Measurements from ENCODE around the gene SH3BP4.

SH3BP4 gene, protein sequence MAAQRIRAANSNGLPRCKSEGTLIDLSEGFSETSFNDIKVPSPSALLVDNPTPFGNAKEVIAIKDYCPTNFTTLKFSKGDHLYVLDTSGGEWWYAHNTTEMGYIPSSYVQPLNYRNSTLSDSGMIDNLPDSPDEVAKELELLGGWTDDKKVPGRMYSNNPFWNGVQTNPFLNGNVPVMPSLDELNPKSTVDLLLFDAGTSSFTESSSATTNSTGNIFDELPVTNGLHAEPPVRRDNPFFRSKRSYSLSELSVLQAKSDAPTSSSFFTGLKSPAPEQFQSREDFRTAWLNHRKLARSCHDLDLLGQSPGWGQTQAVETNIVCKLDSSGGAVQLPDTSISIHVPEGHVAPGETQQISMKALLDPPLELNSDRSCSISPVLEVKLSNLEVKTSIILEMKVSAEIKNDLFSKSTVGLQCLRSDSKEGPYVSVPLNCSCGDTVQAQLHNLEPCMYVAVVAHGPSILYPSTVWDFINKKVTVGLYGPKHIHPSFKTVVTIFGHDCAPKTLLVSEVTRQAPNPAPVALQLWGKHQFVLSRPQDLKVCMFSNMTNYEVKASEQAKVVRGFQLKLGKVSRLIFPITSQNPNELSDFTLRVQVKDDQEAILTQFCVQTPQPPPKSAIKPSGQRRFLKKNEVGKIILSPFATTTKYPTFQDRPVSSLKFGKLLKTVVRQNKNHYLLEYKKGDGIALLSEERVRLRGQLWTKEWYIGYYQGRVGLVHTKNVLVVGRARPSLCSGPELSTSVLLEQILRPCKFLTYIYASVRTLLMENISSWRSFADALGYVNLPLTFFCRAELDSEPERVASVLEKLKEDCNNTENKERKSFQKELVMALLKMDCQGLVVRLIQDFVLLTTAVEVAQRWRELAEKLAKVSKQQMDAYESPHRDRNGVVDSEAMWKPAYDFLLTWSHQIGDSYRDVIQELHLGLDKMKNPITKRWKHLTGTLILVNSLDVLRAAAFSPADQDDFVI

DNA sequence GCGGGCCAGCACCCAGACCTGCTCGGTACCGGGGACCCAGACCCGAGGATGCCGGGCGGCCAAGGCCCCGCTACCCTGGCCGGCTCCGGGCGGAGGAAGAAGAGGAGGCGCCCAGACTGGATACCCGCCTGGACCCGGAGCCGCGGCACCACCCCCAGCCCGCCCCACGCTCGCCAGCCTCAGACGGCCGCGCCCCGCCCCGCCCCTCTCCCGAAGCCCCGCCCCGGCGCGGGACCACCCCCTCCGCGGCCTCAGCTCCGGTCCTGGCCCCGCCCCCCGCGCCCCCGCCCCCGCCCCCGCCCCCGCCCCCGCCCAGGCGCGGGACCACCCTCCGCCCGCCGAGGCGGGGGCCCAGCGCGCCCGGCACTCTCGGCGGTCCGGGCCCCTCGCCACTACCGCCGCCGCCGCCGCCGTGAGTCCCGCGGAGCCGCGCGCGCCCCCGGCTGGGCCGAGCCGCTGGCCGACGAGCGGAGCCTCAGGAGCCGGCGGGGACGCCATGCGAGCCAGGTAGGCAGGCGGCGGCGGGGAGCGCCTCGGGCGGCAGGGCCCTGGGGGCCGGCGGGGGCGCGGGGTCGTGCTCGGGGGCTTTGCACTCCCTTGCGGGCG is at the start of gene SH3BP4:
Gene SH3BP4, plus strand, starts transcription at position 354 of the 606 bp plus-strand sequence. CDS start 82,986 bp downstream, outside the sequence.
- DNase-seq: peak; percentile 37

DNA sequence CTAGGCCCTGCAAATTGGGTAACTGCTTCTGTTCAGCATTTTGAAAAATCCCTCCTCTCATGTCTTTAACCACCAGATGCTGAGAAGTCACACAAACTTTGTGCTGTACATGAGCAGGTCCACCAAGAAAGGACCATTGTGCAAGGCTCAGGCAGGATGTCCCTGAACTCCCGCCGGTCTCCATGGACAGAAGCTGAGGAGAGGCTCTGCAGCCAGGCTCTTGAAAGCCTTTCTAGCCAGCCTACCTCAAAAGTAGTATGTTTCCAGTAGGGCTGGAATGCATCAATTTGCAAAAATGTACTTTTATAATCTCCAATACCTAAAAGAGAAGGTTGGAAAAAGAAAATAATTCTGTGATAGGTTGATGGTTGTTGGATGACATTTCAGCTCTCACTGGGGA is 47.0 kb upstream of the SH3BP4 start:
- DNase-seq: no peak

DNA sequence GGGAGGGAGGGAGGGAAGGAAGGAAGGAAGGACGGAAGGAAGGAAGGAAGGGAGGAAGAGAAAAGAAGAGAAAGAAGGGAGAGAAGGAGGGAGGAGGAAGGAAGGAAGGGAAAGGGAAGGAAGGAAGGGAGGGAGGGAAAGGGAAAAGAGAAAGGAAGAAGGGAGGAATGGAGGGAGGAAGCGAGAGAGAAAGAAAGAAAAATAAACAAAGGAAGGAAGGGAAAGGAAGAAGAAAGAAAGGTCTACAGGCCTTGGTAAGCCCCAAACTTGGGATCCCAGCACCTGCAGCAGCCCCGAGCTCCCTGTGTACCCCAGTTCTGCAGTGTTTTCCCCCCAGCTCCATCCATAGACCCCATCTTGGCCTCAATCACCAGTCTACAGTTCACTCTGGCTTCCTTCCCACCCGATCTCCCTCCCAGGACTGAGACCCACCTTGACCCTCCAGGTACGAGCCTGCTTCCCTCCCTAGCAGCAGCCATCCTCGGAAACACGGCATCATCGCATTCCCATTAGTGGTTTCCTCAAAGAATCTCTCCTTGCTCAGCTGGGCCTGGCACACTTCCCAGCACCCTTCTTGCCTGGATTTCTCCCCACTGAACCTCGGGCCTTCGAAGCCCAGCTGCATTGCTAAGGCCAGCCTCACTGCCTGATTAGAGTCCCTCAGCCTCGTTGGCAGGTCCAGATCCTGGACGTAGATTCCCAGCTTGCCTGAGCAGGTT is 46.1 kb upstream of the SH3BP4 start:
- DNase-seq: no peak

DNA sequence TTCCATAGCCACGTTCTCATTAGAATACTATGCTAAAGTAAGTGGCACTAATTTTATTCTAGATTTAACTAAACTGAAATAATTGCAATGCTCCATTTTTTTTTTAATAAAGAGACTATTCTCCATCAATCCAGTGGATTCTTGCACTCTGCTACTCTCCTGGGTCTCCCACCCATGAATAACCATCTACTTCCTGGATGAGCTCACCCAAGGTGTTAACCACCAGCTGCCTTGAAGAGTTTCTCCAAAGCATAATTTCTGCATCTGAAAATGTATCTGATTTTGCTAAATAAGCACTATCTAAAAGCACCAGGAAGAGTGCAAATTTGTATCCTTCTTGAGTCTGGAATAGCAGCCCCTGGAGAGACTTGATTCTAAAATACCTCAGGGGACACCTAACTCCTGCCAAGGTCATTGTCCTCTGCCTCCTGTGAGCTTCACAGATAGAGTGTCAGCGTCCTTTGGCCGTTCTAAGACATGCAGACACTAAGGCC is 41.6 kb upstream of the SH3BP4 start:
- no peak for DNase-seq

DNA sequence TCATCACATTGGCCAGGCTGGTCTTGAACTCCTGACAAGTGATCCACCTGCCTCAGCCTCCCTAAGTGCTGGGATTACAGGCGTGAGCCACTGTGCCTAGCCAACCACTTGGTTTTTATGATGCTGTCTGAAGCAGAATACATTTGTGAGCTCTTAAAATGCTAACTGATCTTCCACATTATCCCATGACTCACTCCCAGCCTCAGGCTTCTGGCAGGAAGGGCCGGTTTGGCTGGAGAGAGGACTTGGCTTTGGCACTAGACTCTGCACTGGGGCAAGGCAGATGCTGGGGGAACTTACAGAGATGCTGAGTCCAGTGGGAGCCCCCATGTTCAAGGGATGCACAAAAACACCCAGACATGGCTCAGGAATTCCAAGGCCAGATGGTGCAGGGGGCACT is 40.5 kb upstream of the SH3BP4 start:
- DNase-seq: no peak

DNA sequence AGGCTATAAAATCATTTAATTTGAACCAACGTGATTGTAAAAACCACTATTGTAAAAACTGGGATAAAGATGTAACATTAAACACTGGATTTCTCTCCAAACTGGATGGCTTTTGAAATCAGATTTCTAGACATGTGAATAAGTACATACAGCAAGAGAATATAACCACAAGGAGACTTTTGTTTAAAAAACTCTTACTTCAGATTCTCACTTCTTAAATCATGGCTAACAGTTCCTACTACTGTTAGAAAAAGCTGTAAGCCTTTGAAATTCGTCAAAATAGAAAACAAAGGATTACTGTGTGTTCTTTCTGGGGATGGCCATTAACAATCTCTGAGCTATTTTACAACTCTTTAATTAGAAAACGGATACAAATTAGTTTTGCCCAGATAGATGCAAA is 39.4 kb upstream of the SH3BP4 start:
- DNase-seq: no peak

DNA sequence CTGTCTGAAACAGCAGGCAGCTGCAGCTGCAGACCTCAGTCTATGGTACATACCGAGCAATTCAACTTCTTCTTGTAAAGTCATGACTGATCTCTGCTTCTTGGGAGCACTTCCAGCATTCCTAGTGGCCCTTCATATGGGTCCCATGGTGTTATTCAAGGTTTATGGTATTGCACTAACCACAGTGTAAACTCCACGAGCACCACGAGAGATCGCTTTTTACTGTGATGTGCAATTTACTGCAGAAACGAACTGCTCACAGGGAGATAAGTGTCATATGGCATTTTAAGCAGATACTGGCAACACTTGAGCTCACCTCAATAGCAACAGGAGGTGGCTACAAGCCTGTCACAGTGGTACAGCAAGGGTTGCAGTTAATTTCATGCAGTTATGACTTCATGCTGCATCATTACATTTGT is 38.6 kb upstream of the SH3BP4 start:
- no peak for DNase-seq

DNA sequence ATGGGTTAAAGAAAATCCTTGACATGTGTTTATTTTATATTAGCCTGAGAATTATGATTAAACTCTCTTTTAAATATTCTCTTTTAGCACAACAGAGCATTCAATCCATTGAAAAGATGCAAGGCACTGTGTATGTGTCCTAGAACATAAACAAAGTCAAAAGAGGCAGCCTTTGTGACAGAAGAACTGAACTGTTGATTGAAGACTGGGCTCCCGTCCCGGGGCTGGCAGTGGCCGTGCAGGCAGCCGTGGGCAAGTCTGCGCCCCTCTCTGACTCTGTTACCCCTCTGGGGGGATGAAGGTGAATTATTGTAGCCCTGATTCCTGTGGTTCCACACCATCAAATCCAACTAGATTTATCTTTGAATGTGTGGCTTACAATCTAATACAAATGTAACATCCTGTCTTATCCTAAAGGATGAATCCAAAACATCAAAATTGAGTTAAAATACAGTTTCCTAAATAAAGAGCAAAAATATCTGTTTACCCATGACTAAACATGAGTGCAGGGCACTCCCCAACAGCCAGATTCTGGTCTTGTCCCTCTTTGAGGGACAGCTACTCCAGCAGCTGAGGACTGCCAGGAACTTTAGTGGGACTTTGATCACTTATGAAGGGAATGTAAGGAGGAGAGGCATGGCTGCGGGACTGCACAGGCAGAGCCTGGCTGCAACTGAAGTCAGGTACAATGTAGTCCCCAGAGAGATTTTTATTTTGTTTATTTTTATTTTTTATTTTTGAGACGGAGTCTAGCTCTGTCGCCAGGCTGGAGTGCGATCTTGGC is 37.3 kb upstream of the SH3BP4 start:
- DNase-seq: no peak

DNA sequence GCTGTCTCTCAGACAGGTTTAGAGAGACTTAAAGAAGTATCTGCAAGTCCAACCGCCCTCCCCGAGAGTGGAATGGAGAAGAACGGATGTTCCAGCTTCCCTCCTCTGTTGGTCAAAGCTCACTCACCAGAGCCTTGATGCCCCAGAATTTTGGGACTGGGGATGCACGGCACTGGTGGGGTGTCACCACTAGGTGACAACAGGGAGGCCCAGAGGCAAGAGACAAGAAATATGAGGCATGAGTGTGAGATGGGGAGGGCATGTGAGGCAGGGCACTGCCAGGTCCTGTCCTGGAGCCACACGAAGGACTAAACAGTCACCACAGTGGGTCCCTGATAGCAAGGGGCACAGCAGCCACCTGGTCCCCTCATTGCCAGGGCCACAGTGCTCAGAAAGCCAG is 35.1 kb upstream of the SH3BP4 start:
- no peak for DNase-seq

DNA sequence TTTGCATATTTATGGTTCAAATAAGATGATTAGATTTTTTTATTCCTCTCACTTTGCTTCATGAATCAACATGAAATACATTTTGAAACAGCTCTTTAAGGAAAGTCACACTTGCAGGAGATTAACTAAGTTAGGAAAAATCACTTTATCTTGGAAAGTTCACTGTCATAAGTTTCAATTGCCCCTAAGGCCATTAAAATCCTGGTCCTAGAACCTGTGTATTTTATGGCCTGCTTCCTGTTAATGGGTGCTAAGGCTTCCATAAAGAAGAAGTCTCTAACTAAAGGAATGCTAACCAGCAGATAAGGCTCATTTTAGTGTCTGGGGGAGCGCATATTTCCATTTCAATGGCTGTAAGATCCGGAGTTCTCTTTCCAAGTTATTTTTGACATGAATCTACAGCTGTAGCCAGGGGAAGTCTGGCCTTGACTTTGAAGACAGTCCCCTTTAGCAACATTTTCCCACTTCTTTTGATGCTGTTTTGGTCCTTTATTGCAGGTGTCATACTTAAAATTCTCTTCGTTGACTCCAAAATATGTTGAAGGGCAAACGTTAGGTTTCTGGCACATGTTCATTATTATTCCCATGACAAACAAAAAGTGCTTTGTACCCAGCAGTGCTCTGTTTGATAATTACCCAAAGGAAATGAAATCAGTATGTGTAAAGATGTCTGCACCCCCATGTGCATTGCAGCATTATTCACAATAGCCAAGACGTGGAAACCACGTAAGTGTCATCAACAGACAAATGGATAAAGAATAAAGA is 34.4 kb upstream of the SH3BP4 start:
- DNase-seq: no peak

DNA sequence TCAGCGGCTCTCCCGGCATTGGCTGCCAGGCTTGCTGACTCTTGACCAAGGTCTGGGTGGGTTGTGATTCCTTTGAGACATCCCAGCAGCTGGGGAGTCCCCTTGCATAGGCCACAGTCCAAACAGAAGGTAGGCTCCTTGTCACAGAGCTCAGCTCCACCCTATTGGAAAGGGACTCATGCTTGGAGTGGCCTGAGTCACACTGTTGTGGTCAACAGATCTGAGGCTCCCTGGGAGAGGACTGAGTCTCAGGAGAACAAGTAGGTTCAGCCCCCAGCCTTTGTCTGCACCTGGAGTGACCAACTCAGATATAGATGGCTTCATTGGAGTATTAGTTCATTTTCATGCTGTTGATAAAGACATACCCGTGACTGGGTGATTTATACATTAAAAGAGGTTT is 32.1 kb upstream of the SH3BP4 start:
- DNase-seq: no peak

DNA sequence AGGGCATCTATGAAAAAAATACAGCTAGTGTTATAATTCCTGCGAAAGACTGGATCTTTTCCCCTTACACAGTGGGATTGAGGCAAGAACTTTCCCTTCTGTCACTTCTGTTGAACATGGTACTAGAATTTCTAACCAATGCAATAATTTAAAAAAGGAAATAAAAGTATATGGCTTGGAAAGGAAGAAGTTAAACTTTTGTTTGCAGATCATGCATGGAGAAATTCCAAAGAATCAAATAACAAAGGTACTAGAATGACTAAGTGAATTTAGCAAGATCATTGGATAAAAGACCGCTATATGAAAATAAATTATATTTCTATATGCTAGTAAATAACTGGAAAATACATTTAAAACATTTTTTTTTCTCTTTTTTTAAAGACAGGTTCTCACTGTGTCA is 31.0 kb upstream of the SH3BP4 start:
- DNase-seq: no peak

DNA sequence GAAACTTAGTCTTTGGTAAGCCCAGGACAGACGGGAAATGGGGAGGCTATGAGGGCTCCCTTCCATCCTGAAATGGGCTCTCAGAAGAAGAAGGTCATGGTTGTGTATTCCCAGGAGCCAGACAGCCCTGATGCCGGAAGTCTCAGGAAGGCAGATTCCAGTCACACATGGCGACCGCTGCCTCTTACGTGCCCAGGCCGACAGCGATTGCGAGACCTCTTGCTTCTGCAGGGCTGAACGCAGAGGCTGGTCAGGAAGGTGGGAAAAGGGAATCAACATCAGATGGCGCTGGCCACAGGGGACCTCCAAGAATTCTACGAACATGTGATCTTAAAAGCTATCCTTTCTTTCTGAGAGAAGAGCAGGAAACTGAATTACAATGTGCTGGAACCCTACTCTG is 22.8 kb upstream of the SH3BP4 start:
- DNase-seq: no peak

DNA sequence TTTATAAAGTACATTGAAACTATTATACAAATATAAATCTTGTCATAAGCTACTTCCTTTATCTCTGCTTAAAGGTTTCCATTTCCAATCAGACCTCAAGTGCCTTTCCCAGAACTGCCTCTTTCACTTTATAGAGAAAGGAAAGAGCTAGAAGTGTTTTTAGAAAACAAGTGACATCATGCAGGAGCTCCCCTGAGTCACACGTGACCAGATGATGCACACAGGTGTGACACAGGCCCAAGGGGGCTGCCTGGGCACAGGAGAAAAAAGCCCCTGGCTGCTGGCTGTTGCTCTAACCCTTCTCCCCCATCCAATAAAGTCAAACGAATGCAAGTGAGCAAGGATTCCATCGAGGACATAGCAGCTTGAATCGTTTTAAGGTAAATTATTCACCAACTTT is 21.4 kb upstream of the SH3BP4 start:
- no peak for DNase-seq

DNA sequence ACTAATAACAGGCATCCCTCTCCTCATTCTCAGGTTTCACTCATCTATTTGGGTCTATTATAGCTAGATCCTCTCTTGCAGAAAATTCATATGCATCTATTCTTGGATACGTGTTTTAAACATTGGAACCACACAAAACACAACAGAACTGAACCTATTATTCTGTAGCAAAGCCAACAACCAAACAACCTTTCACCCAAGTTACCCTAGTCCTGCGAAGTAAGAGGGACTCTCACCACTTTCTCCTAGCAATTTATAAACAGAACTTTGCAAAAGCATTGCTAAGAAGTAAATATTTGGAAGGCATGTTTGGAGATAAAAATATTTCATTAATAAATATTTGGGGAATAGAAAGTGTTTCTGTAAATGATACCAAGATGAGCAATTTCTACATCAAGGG is 20.4 kb upstream of the SH3BP4 start:
- no peak for DNase-seq

DNA sequence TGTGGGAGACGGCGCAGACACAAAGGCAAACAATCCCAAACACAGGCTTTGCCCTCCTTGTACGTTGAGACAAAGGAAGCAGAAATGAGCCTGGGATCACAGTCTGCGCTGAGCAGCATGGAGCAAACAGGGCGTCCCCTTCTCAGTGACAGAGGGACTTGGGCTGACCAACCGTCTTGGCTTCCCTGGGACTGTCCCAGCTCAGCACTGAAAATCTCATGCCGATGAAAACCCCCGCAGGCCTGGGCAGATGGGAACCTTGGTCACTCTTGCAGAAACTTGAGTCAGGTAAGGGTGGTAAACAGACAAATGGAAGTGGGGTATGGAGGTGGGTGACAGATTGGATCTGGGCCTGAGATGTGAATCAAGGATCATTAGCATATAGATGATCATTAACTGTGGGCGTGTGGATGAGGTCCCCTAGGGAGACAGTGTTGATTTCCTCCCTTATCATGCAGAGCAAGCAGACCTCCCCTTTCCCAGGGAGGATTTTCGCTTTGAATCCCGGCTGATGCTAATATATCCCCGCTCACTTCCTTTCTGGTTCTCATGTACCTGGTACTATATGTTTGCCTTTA is 19.1 kb upstream of the SH3BP4 start:
- no peak for DNase-seq

DNA sequence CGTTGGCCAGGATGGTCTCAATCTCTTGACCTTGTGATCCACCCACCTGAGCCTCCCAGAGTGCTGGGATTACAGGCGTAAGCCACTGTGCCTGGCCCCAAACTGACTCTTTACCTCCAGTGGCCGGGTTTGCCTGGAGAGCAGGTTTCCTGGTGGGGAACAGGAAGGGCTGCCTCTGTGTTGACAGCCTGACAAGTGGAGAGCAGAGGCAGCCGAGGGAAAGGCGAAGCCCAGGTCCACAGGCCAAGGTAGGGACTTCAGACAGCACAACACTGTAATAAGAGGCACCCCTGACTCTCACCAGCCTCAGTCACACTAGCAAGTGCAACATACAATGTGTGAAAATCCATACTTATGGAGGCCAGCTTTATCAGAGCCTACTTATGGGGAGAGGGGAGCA is 16.5 kb upstream of the SH3BP4 start:
- no peak for DNase-seq

DNA sequence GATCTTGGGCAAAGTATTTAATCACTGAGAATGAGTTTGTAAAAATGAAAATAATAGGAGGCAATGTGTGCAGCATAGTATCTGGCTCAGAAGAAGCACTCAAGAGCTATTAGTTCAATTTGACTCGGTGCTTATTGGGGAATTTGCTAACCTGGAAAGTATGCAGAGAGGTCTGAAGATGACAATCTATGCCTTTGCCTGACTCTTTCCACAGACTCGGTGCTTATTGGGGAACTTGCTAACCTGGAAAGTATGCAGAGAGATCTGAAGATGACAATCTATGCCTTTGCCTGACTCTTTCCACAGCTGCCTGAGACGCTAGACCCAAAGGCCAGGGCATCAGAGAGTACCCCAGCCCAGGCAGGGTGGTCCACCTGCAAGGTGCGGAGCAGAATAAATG is 12.2 kb upstream of the SH3BP4 start:
- DNase-seq: no peak

DNA sequence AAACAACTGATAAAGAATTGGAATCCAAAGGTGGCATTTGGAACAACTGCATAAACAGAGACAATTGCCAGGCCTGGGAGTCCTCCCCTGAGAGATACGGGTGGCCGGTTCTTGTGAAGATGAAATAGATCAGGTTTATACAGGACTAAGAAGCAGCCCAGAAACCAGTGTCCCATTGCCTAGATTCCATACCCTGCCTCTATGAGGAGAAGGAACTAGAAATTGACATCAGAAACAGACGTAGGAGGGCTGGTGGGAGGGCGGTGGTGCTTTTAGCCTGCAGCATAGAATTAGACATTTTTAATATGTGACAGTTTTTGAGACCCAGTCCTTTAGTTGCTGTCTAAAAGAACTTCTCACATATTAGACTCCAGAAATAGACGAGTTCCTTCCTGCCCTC is 11.8 kb upstream of the SH3BP4 start:
- no peak for DNase-seq

DNA sequence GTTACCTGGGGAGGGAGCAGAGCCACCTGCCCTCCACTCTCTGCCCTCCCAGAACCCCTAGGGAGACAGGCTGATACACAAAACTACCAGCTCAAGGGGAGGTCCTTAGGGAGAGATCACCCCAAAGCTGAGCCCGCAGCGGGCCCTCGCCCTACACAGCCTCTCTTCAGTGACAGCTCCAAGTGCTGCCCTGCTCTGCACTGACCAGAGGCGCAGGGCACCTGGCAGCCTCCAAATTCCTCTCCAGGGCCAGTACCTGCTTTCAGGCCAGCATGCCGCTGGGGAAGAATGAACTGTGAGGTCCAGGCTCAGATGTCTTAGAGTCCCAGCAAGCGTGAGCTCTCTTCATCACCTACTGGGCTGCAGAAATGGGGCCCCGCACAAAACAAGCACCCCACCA is 11.3 kb upstream of the SH3BP4 start:
- DNase-seq: no peak
